ENCODE results near the gene FIBP.

The FIBP gene

DNA sequence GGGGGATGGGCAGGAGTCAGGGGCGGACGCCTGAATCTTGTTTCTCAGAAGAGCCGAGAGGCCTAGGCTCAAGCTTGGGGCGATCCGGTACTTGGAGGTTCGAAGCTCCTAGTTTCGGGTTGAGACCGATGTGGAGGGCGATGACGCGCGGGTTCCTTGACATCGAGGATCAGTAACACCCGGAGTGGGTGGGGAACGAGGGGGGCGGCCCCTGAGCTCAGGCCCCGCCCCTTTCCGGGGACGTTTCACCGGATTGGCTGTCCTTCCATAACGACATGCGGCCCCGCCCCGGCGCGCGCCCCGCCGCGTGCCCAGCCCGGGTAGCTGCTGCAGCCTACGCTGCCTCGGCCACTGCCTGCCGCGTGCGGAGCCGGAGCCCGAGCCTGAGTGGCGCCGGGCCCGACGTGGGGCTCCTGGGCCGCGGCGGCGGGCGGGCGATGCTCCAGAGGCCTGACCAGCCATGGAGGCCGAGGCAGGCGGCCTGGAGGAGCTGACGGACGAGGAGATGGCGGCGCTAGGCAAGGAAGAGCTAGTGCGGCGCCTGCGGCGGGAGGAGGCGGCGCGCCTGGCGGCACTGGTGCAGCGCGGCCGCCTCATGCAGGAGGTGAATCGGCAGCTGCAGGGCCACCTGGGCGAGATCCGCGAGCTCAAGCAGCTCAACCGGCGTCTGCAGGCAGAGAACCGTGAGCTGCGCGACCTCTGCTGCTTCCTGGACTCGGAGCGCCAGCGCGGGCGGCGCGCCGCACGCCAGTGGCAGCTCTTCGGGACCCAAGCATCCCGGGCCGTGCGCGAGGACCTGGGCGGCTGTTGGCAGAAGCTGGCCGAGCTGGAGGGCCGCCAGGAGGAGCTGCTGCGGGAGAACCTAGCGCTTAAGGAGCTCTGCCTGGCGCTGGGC is 2.3 kb upstream of the FIBP start, which contains the start of gene CCDC85B:
Gene CCDC85B, plus strand, starts transcription at position 350 of the 895 bp plus-strand sequence. Its CDS starts 111 bp downstream, at position 461.
- DNase-seq (ENCODE audit: low read depth in 3 of 3): peak; percentile 97 to 98 (median 97)

DNA sequence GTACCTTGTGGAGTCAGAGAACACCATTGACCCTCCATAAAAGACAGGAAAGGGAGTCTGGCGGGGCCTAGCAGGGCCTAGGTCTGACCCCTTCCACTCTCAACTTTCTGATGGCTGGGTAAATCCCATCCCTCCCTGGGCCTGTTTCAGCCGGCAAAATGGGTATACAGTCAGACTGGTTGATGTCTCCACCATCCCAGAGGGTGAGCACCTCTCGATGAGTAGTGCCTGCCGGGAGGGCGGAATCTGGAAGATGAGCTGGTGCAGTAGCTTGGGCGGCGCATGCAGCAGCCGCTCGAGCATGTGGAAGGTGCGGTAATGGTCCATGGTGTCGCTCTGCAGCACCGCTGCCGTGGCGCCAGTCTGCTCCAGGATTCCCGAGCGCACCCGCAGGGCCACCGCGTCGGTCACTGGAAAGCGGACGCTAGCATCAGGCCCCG is 528 bp downstream of the FIBP start:
- no peak for DNase-seq (ENCODE audit: low read depth in 3 of 3)

DNA sequence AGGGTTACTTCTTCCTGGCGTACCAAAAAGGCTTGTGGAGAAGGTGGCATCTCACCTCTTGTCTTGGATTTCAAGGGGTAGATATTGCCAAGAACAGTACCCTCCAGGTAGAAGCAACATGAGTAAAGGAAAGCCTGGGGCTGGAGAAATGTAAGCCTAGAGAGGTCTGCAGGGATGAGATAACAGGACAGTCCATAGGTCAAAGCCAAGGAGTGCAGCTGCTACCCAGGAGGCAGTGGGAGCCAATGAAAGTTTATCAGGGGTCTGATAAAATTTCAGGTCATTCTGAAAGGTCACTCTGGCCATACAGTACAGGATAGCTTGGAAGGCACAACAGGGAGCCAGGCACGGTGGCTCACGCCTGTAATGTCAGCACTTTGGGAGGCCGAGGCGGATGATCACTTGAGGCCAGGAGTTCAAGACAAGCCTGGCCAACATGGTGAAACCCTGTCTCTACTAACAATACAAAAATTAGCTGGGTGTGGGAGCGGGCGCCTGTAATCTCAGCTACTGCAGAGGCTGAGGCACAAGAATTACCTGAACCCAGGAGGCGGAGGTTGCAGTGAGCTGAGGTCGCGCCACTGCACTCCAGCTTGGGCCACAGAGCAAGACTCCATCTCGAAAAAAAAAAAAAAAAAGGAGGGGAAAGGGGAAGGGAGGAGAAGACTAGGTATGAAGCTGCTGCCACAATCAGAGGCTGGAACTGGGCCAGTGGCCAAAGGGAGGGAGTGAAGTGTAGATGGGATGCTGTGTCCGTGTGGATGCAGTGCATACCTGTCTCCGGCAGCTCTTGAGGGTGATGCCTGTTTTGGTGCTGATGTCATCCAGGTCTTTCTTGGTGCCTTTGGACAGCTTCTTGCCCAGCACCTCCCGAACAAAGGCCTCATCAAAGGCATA is 1.2 kb downstream of the FIBP start:
- no peak for DNase-seq (ENCODE audit: low read depth in 3 of 3)

DNA sequence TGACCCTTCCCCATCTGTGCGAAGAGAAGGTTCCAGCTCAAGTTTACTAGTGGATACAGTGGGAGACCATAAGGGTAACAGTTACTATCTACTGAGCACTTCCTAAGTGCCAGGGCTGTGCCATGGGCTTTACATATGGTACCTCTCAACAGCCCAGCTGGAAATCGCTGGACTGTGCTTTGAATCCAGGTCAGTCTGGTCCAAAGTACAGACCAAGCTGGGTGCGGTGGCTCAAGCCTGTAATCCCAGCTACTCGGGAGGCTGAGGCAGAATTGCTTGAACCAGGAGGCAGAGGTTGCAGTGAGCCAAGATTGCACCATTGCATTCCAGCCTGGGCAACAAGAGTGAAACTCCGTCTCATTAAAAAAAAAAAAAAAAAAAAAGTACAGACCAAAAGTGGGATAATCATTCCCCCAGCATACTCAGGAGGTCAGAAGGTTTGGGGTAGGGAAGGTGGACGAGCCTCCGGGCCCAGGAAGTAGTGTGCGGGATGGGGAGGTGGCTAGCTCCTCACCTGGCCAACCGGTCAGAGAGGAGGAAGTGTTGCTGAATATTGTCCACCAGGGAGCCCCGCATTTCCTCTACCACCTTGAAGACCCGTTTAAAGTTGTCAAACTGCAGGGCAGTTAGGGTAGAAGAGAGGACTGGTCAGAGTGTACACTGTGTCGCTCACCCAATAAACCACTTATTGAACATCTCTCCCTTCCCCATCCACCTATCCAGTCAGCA is 2.3 kb downstream of the FIBP start:
- no peak for DNase-seq (ENCODE audit: low read depth in 3 of 3)

DNA sequence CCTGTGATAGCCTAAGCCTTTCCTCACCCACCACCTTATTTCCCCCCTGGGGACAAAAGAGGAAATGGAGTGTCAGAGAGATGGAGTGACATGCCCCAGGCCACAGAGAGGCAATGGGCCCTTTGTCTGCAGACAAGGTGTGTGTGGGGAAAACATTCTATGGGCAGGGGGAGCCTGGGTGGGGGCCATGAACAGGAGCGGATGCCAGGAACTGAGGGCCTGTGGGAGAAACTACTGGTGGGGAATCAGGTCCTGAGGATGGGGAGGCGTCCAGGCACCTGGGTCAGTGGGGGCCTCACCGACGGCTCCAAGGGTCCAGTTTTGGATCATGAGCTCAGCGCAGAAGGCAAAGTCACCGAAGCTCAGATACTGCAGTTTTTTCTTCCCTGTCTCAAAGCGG is 3.0 kb downstream of the FIBP start:
- DNase-seq (ENCODE audit: low read depth in 3 of 3): no peak

DNA sequence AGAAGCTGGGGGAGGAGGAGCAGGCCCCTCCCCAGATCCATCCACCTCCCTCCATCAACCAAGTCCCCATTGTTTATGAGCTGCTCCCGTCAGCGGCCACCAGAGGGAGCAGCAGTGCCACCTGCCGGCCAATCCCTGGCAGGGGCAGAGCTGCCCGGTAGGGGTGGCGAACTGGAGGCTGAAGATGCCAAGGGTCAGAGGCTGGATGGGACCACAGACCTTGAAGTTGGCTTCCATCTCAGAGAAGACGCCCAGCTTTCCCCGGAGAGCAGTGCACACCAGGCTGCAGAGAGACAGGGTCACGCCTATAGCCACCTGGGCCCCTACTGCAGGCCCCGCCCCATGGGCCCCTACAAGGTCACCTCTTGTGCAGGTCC is 3.6 kb downstream of the FIBP start:
- peak; percentile 63 to 70 (median 67) for DNase-seq (ENCODE audit: low read depth in 3 of 3)

DNA sequence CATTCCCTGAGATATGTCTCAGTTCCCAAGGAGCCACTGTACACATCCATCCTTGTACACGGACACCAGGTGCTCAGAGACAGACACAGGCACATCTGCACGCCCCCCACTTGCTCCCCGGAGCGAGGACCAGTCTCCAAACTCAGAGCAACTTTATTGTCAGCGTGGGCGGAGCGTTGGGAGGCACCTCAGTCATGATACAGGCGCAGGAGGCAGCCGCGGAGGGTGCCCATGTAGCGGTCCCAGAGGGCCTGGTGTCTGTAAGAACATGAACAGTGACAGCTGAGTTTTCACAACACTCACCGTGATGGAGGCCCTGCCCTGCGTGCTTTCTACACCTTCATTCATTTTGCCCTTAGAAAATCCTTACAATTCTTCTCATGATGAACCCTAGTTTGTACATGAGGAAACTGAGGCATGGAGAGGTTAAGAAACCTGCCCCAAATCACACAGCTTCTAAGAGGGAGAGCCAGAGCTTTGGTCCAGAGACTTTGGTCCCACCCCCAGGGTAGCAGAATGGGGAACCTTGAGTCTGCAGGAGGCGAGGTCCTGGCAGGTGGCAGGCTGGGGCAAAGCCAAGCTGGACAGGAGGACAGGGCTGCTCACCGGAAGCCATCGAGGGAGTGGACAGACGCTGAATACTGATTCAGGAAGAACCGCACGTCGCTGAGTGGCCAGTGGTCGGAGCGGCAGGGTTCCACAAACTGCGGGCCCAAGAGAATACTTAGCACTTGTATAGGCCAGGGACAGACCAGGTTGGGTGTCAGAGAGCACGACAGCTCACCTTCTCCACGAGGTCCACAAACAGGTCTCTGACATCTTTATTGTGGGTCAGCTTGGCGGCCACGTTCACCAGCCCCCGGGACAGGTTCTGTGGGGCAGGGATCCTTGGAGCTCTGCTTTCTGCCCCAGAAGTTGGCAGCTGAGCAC is 4.2 kb downstream of the FIBP start:
- DNase-seq (ENCODE audit: low read depth in 3 of 3): no peak

DNA sequence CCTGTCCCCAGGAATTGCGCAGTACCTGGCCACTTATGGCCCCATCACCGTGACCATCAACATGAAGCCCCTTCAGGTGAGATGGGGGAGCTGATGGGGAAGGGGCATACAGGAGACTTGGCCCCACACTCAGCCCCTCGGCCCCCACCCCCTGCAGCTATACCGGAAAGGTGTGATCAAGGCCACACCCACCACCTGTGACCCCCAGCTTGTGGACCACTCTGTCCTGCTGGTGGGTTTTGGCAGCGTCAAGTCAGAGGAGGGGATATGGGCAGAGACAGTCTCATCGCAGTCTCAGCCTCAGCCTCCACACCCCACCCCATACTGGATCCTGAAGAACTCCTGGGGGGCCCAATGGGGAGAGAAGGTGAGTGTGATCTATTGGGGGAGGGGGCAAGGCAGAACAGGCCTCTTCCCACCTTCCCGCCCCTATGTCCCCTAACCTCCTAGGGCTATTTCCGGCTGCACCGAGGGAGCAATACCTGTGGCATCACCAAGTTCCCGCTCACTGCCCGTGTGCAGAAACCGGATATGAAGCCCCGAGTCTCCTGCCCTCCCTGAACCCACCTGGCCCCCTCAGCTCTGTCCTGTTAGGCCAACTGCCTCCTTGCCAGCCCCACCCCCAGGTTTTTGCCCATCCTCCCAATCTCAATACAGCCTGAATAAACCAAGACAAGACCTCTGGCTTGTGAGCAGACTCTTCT is 5.1 kb downstream of the FIBP start:
- no peak for DNase-seq (ENCODE audit: low read depth in 3 of 3)

DNA sequence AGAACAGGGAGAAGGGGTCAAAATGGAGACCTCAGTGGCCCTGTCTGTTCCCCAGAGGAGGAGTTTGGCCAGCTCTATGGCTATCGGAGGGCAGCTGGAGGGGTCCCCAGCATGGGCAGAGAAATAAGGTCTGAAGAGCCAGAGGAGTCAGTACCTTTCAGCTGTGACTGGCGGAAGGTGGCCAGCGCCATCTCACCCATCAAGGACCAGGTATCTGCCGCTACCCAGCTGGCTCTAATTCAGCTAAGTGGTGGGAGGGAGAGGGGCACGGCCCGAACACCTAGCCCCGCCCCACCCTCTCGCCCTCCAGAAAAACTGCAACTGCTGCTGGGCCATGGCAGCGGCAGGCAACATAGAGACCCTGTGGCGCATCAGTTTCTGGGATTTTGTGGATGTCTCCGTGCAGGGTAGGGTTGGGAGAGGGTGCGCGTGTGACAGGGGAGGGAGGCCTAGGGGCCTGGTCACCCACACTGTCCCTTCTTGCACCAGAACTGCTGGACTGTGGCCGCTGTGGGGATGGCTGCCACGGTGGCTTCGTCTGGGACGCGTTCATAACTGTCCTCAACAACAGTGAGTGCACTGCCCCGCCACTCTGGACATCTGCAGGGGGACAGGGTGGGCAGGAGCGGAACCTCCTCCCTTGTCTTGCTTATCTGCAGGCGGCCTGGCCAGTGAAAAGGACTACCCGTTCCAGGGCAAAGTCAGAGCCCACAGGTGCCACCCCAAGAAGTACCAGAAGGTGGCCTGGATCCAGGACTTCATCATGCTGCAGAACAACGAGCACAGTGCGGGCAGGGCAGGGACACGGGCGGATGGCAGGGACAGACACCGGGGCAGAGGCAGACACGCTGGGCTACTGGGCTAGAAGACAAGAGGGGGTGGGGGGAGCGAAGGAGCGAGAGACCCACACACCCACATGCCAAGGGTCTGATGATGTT is 5.9 kb downstream of the FIBP start:
- no peak for DNase-seq (ENCODE audit: low read depth in 3 of 3)

DNA sequence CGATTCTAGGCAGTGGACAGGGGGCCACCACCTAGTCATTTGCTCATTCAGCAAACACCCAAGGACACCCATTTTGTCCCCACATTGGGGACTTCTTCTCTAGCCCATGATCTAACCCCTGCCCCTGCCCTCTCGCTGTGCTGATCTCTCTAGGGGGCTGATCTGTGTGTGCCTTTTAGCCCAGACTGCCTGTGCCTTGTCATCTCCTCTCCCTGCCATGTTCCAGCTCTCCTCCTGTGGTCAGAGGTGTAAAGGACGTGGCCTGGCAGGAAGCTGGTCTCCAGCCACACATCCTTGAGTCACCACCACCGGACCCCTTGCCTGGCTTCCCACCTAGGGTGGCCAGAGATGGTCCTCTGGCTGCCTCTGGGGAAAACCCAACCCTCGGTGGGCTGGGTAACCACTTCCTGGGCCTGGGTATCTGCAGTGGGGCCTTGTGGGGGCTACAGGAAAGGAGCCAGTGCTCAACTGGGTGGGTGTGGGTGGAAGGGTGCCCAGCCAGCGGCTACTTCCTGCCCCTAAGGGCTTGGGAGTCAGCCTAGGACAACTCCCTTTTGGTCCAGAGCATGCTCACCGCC is 7.3 kb downstream of the FIBP start:
- no peak for DNase-seq (ENCODE audit: low read depth in 3 of 3)

DNA sequence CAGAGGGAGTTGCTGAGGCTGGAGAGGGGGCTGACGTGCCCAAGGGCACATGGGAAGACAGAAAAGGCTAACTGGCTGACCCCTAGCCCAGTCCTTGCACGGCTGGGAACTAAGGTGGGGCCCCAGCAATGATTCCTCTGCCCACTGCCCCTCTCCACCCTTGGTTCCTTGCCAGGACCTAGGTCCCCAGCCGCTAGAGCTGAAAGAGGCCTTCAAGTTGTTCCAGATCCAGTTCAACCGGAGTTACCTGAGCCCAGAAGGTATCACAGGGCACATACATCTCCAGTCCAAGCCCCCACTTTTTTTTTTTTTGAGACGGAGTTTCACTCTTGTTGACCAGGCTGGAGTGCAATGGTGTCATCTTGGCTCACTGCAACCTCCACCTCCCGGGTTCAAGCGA is 8.2 kb downstream of the FIBP start:
- no peak for DNase-seq (ENCODE audit: low read depth in 3 of 3)

DNA sequence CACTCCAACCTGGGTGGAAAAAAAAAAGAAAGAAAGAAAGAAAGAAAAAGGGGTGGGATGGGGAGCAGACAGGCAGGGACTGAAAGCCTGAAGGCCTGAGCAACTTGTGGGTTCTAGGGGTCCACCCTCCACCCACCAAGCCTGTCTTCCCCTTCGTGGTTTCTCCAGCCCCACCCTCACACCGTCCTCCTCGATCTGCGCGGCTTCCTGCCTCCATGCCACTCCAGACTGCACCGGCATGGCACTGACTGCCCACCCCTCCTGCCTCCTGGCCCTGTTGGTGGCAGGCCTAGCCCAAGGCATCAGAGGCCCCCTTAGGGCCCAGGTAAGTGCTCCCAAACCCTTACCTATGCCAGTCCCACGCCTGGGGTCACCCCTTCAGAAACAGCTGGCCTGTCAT is 8.7 kb downstream of the FIBP start, which contains the start of gene CTSW:
Gene CTSW, plus strand, starts transcription at position 221 of the 400 bp plus-strand sequence. Its CDS starts 18 bp downstream, at position 239.
- DNase-seq (ENCODE audit: low read depth in 3 of 3): no peak

DNA sequence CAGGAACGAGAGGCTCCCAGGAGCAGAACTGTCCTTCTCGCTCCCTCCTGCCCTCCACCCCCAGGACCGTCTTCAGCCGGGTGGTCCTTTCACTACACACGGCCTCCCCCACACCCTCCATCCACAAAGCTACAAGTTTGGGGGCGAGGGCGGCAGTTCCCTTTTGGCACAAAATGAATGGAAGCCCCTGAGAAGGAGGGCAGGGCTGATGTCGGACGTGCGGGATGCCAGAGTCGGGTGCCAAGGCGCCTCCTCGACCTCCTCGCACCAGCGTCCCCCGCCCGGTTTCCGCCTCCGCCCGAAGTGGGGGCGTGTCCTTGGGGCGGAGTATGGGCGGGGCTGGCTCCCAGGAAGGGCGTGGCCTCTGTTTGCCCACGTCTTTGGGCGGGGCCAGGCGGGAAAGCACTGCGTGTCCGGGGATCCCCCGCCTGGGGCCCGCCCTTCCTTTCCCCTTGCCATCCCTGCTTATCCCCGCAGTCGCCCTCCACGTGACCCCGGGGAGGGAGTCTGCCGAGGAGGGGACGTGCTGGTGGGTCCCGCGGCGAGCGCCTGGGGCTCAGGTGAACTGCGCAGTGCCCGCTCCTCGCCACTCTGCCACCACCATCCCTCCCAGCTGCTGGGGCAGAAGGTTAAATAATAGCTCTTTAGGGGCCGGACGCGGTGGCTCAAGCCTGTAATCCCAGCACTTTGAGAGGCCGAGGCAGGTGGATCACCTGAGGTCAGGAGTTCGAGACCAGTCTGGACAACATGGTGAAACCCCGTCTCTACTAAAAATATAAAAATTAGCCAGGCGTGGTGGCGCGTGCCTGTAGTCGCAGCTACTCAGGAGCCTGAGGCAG is 14.7 kb downstream of the FIBP start:
- DNase-seq (ENCODE audit: low read depth in 3 of 3): peak; percentile 93 to 97 (median 96)

DNA sequence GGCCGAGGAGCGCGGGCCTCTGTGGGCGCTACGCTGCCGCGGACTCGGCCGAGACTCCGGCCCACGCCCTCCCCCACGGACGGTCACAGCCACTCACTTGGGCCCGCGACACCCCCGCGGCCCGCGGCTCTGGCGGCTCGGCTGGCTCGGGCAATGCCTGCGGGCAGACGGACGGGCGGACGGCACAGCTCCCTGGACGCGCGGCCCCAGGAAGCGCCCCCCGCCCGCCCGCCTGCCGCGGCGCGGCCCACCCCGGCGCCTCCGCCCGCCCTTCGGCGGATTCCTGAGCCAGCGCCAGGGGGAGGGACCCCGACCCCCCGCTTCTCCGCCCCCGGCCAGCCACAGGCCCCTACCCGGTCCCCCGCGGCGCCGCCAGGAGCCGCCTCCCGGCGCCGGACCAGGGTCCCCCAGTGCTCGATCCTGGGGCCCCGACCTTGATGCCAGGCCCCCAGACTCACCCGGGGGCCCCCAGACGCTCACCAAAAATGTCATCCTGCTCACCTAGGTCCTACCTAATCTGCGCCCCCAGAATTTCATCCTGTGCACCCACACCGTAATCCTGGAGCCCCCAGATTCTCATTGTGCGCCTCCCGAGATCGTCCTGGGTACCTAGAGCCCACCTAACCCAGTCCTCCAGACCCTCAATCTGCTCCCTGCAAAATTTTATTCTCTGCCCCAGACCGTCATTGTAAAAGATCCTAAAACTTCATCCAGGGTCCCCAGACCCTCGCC is 15.5 kb downstream of the FIBP start, which contains the start of gene EFEMP2:
Gene EFEMP2, minus strand, starts transcription at position 215 of the 732 bp plus-strand sequence. CDS start 446 bp downstream, outside the sequence.
- no peak for DNase-seq (ENCODE audit: low read depth in 3 of 3)

DNA sequence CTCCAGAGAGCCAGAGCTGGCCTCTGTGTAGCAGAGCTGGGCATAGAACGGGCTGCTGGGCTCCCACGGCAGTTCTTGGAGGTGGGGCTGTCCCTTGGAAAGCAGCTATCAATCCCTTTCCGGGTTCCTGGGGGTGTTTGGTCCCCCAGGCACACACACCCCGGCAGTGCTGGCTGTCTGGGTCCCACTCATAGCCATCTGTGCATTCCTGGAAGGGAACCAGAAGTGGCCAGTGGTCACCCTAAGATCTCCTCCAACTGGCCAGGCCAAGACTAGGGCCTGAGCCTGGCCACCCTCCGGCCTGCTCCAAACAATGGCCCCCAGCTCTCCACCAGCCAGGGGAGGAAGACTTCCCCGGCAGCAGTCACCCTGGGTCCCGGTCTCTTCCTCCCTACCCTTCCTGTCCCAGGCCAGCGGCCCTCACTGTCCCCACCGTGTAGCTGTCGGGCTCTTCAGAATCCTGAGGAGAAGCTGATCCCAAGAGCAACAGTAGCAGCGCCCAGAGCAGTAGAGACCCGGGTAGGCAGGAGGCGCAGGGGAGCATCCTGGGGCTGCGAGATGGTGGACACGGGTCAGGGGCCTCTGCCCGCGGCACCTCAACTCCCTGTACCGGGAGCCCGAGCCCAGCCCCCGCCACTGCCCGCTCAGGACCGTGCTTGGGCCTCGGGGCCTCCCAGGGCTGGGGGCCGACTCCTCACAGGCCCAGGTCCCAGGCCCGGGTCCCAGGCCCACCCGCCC is 16.3 kb downstream of the FIBP start:
- no peak for DNase-seq (ENCODE audit: low read depth in 3 of 3)
